Stomach (tissue), 9 donors: ENCODE results near the gene PRRG4. TPM values are rescaled to one million over a fixed set of nuclear protein-coding genes. Genes with fewer than 3 reads are reported as not detected.
"Not testable (repeated sequence)": the region's sequence is repeated elsewhere in the genome, so short reads cannot be mapped to it uniquely, and the experiment has no call there.

Experiments used
- DNase-seq, 2 donors: peaks; one replicate each; pipeline versions ENCODE4 v3.0.0 to v3.0.0-alpha.2; 2013 to 2019
- H3K27ac ChIP-seq, 5 donors: fragments of 200-600 bp in 4 of 5; sonication (generic) in 4 of 5; one replicate each; pipeline ENCODE4 v1.5.1; 2013 to 2019; ENCODE audit warnings: mild to moderate bottlenecking in 1 of 5, moderate library complexity in 1 of 5
- H3K27me3 ChIP-seq, 3 donors: fragments of 200-600 bp; sonication (generic); one replicate each; pipeline ENCODE4 v1.5.1; 2017 to 2019; ENCODE audit warnings: mixed run types in 1 of 3
- H3K36me3 ChIP-seq, 4 donors: fragments of 200-600 bp; sonication (generic); 1 replicate in 3 of 4; 2 replicates in 1 of 4; pipeline ENCODE4 v1.5.1; 2016 to 2019
- H3K4me1 ChIP-seq, 4 donors: fragments of 200-600 bp; sonication (generic); one replicate each; pipeline ENCODE4 v1.5.1; 2016 to 2019
- H3K4me3 ChIP-seq, 4 donors: fragments of 200-600 bp; sonication (generic) in 3 of 4; one replicate each; pipeline ENCODE4 v1.5.1; 2016 to 2019; ENCODE audit warnings: mild to moderate bottlenecking in 1 of 4
- H3K9me3 ChIP-seq, 4 donors: fragments of 200-600 bp; sonication (generic); one replicate each; pipeline ENCODE4 v1.5.1; 2016 to 2019
- EP300 ChIP-seq: sonication (generic); formaldehyde crosslinking; IDR thresholded peaks from one replicate; pipeline ENCODE4 v1.6.1; 2017; ENCODE audit warnings: antibody characterized with exemption
- POLR2A ChIP-seq, 4 donors: fragments of 450-650 bp; IDR thresholded peaks; one replicate each; pipeline ENCODE4 v1.6.1; 2016; ENCODE audit warnings: antibody characterized with exemption in 4 of 4, control low read depth in 2 of 4, mild to moderate bottlenecking in 1 of 4, moderate library complexity in 1 of 4
- POLR2AphosphoS5 ChIP-seq, 3 donors: sonication (generic); formaldehyde crosslinking; IDR thresholded peaks; one replicate each; pipeline ENCODE4 v1.6.1; 2016; ENCODE audit warnings: antibody characterized with exemption in 3 of 3
- WGBS, 5 donors: extraction: QIAGEN DNeasy Blood & Tissue Kit in 3 of 5; methylation state at CpG; one replicate each; pipeline versions ENCODE4 v1.1.5 to v1.1.7; 2013 to 2018; 5-methylcytosine and 5-hydroxymethylcytosine counted together
- intact Hi-C: fragments of 100-400 bp; cut with DNase I; formaldehyde crosslinking; loops from one replicate; pipeline ENCODE4 v1.15.1; 2023; ENCODE audit warnings: low total_unique reads
- polyA plus RNA-seq, 3 donors: library from polyadenylated mRNA; stranded (reverse); fragments of 200-250 nt; gene quantifications; one replicate each; pipeline ENCODE4 v1.2.3, GENCODE V29; 2013
- total RNA-seq, 5 donors: library from RNA; depleted of rRNA; stranded (reverse); fragments of >200 nt; gene quantifications; one replicate each; pipeline versions ENCODE4 v1.1.0 to v1.2.3, GENCODE V29; 2014 to 2016
- TF ChIP-seq, protein P1 (sequence below), 7 experiments: fragments of 450-650 bp in 4 of 7; fragments of 200-600 bp in 3 of 7; sonication (generic) in 3 of 7; IDR thresholded peaks; one replicate each; pipeline ENCODE4 v1.5.1; 2016 to 2019; ENCODE audit warnings: antibody characterized with exemption in 7 of 7, control low read depth in 2 of 7, mild to moderate bottlenecking in 1 of 7
- donor health status: healthy with polysubstance abuse.
- donor health status: Bipolar disorder and iron deficiency.
- donor health status: healthy.

The PRRG4 gene
- total and polyA plus RNA-seq, 8 donors, result under 0.01 to 9.0 (median 4.3) TPM

DNA sequence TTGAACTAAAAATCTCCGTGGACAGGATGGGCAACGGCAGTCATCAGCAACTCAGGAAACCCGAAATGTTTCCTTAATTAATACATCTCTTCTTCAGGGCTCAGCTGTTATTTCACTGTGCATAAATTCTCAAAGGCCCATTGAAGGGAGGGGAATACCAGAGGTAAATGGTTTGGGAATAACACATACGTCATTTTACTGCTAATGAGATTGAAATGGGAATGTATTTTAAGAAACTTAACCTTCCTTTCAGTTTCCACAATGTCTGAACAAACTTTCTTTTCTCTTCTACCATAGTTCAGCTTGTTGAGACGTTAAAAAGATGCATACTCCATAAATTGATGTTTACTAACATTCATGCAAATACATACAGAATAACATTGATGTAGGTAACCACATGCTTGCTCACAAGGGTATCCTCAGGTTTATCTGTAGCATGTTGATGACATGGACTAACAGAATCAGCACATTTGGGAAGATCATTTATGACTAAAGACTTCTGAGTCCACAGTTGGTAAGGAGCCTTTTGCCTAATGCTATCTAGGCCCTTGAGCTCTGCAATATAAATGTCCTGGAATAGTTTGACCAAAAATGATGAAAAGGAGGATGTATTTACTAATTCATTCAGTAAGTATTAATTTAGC, 7.7 kb upstream of the PRRG4 start:
- intact Hi-C loops, result no loop called here
- Histone ChIP-seq H3K4me3 (no peak overlapping the region), H3K27me3 (no peaks in the 10 kb centered on the region), H3K36me3 (no peaks in the 10 kb centered on the region), H3K4me1 (no peaks in the 10 kb centered on the region), H3K27ac (no peak overlapping the region), H3K9me3 (no peaks in the 10 kb centered on the region)
- TF ChIP-seq POLR2AphosphoS5 (IDR thresholded peaks at IDR 0.05), result no peak
- TF ChIP-seq, protein P1, sequence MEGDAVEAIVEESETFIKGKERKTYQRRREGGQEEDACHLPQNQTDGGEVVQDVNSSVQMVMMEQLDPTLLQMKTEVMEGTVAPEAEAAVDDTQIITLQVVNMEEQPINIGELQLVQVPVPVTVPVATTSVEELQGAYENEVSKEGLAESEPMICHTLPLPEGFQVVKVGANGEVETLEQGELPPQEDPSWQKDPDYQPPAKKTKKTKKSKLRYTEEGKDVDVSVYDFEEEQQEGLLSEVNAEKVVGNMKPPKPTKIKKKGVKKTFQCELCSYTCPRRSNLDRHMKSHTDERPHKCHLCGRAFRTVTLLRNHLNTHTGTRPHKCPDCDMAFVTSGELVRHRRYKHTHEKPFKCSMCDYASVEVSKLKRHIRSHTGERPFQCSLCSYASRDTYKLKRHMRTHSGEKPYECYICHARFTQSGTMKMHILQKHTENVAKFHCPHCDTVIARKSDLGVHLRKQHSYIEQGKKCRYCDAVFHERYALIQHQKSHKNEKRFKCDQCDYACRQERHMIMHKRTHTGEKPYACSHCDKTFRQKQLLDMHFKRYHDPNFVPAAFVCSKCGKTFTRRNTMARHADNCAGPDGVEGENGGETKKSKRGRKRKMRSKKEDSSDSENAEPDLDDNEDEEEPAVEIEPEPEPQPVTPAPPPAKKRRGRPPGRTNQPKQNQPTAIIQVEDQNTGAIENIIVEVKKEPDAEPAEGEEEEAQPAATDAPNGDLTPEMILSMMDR (IDR thresholded peaks at IDR 0.05), result no peak
- TF ChIP-seq POLR2A (IDR thresholded peaks at IDR 0.05), result no peak
- TF ChIP-seq EP300, result no peak
- no peak for DNase-seq
- WGBS, 5 donors, result 61 to 82% (median 71%) methylated on average over 5 of the region's 5 CpGs

DNA sequence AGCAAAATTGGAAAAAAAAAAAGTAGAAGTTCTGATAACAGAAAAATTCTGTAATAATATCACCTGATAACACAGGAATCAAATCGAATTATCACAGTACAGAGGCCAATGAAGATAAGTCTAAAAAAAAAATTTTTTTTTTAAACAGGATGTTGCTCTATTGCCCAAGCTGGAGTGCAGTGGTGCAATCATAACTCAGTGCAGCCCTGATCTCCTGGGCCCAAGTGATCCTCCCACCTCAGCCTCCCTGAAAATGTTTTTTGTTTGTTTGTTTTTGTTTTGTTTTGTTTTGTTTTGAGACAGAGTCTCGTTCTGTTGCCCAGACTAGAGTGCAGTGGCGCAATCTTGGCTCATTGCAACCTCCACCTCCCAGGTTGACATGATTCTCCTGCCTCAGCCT, 6.1 kb upstream of the PRRG4 start:
- H3K9me3 ChIP-seq, H3K4me1 ChIP-seq, H3K36me3 ChIP-seq, DNase-seq, H3K27ac ChIP-seq, H3K27me3 ChIP-seq, intact Hi-C loops, H3K4me3 ChIP-seq: not testable (repeated sequence)
- WGBS, 5 donors, result 74 to 85% (median 81%) methylated on average over 3 of the region's 3 CpGs

DNA sequence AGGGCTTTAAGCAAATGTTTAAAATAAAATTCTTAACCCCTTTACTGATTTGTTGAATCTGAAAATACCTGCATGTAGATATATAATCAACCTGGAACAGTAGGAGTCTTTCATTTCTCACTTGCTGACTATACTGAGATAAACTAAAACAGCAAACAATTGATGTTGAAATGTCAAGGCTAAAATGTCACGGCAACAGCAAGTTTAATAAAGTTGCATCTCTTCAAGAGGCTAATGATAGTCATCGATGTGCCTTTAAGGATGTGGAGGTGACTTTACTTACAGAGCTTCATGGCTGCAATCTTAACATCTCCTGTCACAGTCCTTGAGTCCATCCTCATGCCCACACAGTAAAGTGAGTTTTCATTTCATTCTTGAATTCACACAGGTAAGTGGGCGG, 3.6 kb upstream of the PRRG4 start:
- TF ChIP-seq, protein P1 (IDR thresholded peaks at IDR 0.05), result no peak
- no peak for TF ChIP-seq POLR2A (IDR thresholded peaks at IDR 0.05)
- TF ChIP-seq POLR2AphosphoS5 (IDR thresholded peaks at IDR 0.05), result no peak
- no peak for TF ChIP-seq EP300
- H3K9me3 ChIP-seq, result no peaks in the 10 kb centered on the region
- 26 to 63% (median 50%) methylated on average over 3 of the region's 3 CpGs for WGBS, 5 donors

DNA sequence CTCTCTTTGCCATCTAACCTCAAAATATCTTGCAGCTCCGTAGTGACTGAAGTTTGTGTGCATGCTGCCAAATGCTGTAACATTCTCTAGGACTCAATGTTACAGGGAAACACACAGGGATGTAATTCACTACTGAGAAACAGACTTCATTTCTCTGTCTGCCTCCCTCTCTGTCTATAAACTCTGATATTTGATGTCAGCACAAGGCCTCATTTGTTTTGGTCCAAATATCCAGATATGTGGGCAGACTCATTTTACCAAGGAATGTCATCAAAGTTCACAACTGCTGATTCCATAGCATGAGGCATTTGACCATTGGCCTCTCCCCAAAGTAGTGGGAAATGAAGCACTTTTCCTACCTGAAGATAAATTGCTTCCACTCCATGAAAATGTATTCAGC, 2.5 kb upstream of the PRRG4 start:
- Histone ChIP-seq H3K4me3 (no peak overlapping the region), H3K4me1 (peaks cover 0 to 25% (median 18%) of the 10 kb centered on the region in 4 donors), H3K27ac (no peak overlapping the region), H3K9me3 (no peaks in the 10 kb centered on the region), H3K27me3 (peaks cover 0 to 16% (median 7%) of the 10 kb centered on the region in 3 donors), H3K36me3 (no peaks in the 10 kb centered on the region)
- TF ChIP-seq POLR2AphosphoS5 (IDR thresholded peaks at IDR 0.05) (no peak), POLR2A (IDR thresholded peaks at IDR 0.05) (no peak), EP300 (no peak)
- TF ChIP-seq, protein P1 (IDR thresholded peaks at IDR 0.05), result no peak
- no peak for DNase-seq
- 79 to 90% (median 87%) methylated on average over 1 of the region's 1 CpG for WGBS, 5 donors
- intact Hi-C loops, result no loop called here

More for the DNA sequence above, 3.6 kb upstream of the PRRG4 start:
- Histone ChIP-seq H3K27me3 (peaks cover 0 to 16% (median 7%) of the 10 kb centered on the region in 3 donors), H3K27ac (no peak overlapping the region), H3K36me3 (no peaks in the 10 kb centered on the region), H3K4me1 (peaks cover 0 to 25% (median 18%) of the 10 kb centered on the region in 4 donors), H3K4me3 (no peak overlapping the region)
- no peak for DNase-seq
- intact Hi-C loops, result no loop called here

DNA sequence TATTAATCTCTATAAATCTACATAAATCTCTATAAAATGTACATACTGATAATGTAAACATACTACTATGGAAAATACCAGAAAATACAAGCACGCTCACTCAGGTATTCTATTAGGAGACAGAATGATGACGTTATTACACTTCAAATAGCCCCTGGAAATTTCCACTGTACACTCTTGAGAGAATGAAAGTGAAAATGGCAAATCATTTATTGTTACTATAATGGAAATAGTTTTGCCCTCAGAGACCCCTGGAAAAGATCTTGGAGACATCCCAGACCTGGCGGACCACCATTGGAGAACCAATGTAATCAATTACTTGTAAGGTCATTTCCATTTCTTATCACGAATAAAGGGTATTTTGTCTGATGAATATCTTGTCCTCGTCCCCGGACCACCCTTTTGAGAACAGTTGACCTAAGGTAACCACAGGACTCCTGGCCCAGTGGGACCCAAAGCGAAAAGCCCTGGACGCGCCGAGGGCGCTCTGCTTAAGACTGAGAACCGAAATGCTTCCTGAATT, 509 bp upstream of the PRRG4 start:
- Histone ChIP-seq H3K36me3 (no peaks in the 10 kb centered on the region), H3K27me3 (peaks cover 0 to 16% (median 7%) of the 10 kb centered on the region in 3 donors), H3K4me3 (peak overlapping the region; percentile 57 to 76 (median 70)), H3K27ac (peak overlapping the region; percentile 80 to 87 (median 81)), H3K4me1 (peaks cover 0 to 25% (median 18%) of the 10 kb centered on the region in 4 donors), H3K9me3 (no peaks in the 10 kb centered on the region)
- DNase-seq, result peak in 1 of 2 donors; percentile 41
- TF ChIP-seq POLR2A (IDR thresholded peaks at IDR 0.05) (peak in 1 of 4 donors; percentile 34), POLR2AphosphoS5 (IDR thresholded peaks at IDR 0.05) (no peak)
- intact Hi-C loops, result no loop called here
- 3 to 6% (median 5%) methylated on average over 12 of the region's 12 CpGs for WGBS, 5 donors
